Lower leg skin (tissue), 3 donors: ENCODE results near the gene GPC6.

ENCODE experiments used
- CTCF ChIP-seq, 3 donors: fragments of 450-650 bp; IDR thresholded peaks; one replicate each; pipeline ENCODE4 v1.5.1; 2016; ENCODE audit warnings: antibody characterized with exemption in 3 of 3, mild to moderate bottlenecking in 3 of 3, moderate library complexity in 2 of 3
- POLR2A ChIP-seq, 2 donors: fragments of 450-650 bp; IDR thresholded peaks; one replicate each; pipeline ENCODE4 v1.6.1; 2016 to 2017; ENCODE audit warnings: antibody characterized with exemption in 2 of 2, mild to moderate bottlenecking in 1 of 2, moderate library complexity in 1 of 2

- no peak for TF ChIP-seq CTCF (IDR thresholded peaks at IDR 0.05)
- TF ChIP-seq POLR2A (IDR thresholded peaks at IDR 0.05), result no peak
Observed at GRCh38 chr13:94186470-94186869, 959.9 kb downstream of the GPC6 start.
